Nephron (organoid): Measurements from ENCODE around the gene CREG2.

ENCODE experiments used
- H3K27ac Mint-ChIP-seq, 3 experiments: 2 replicates each; pipeline ENCODE4 v1.8.0; 2020; ENCODE audit warnings: mixed read lengths in 3 of 3, mild to moderate bottlenecking in 2 of 3, moderate library complexity in 1 of 3
- H3K27me3 Mint-ChIP-seq: 2 replicates; pipeline ENCODE4 v1.8.0; 2021; ENCODE audit warnings: low read depth, mild to moderate bottlenecking, moderate library complexity, mixed read lengths
- H3K36me3 Mint-ChIP-seq: 2 replicates; pipeline ENCODE4 v1.8.0; 2020; ENCODE audit warnings: low read depth, mixed read lengths
- H3K4me1 Mint-ChIP-seq: 2 replicates; pipeline ENCODE4 v1.8.0; 2020; ENCODE audit warnings: mixed read lengths
- H3K4me3 Mint-ChIP-seq, 3 experiments: 2 replicates each; pipeline ENCODE4 v1.8.0; 2020; ENCODE audit warnings: mild to moderate bottlenecking in 3 of 3, mixed read lengths in 3 of 3, moderate library complexity in 2 of 3
- H3K9me3 Mint-ChIP-seq: 2 replicates; pipeline ENCODE4 v1.8.0; 2020; ENCODE audit warnings: mixed read lengths
- TF ChIP-seq, protein P1 (sequence below), 3 experiments: fragments of 200-600 bp; sonication (generic); IDR thresholded peaks; one replicate each; pipeline ENCODE4 v1.5.0; 2021; ENCODE audit warnings: antibody characterized with exemption in 3 of 3; ENCODE audit not compliant: unreplicated experiment in 3 of 3

Gene CREG2

DNA sequence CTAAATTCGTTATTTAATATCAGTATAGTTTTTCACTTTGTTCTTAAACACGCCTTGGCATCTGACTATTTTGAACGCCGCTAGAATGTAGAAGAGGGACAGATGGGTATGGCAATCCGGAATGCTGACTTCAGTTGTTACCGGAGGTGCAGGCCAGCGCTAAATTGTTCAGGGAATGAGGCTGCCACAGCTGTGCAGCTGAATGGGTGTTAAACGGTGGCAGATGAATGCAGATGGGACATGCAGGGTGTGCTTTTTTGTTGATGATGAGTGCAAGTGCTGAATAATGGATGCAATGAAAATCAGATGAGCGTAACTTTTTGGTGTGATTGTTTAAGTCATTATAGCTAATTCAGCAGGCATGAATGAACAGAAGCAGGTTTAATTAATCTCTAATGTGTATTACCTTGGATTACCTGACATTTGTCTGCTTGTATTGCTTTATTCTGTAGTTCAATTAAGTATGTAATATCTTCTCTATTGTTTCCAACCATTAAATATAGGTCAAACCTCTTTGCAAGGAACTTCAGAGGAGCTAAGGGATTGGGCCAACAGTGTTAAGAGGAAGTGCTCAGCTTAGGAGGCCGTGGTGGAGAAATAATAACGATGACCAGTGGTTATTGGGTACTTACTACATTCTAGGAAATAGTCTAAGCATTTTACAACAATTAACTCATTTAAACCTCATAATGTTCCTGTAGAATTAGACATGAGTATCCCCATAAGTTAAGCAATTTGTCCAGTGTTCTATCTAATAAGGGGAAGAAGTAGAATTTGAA lies 11.9 kb upstream of the CREG2 start:
- Mint-ChIP-seq H3K9me3 (no peaks in the 10 kb centered on the region), H3K4me1 (peaks cover 19% of the 10 kb centered on the region), H3K4me3 (no peak overlapping the region), H3K36me3 (no peaks in the 10 kb centered on the region), H3K27ac (no peak overlapping the region), H3K27me3 (peaks cover 42% of the 10 kb centered on the region)
- TF ChIP-seq, protein P1, sequence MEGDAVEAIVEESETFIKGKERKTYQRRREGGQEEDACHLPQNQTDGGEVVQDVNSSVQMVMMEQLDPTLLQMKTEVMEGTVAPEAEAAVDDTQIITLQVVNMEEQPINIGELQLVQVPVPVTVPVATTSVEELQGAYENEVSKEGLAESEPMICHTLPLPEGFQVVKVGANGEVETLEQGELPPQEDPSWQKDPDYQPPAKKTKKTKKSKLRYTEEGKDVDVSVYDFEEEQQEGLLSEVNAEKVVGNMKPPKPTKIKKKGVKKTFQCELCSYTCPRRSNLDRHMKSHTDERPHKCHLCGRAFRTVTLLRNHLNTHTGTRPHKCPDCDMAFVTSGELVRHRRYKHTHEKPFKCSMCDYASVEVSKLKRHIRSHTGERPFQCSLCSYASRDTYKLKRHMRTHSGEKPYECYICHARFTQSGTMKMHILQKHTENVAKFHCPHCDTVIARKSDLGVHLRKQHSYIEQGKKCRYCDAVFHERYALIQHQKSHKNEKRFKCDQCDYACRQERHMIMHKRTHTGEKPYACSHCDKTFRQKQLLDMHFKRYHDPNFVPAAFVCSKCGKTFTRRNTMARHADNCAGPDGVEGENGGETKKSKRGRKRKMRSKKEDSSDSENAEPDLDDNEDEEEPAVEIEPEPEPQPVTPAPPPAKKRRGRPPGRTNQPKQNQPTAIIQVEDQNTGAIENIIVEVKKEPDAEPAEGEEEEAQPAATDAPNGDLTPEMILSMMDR (IDR thresholded peaks at IDR 0.05; ENCODE audit: unreplicated experiment in 3 of 3), result no peak

- H3K36me3 Mint-ChIP-seq, result no peaks in the 10 kb centered on the region
- TF ChIP-seq, protein P1 (IDR thresholded peaks at IDR 0.05; ENCODE audit: unreplicated experiment in 3 of 3), result no peak
- H3K27me3 Mint-ChIP-seq, result peaks cover 45% of the 10 kb centered on the region
- no peaks in the 10 kb centered on the region for H3K9me3 Mint-ChIP-seq
- H3K27ac Mint-ChIP-seq, result no peak overlapping the region
- peaks cover 19% of the 10 kb centered on the region for H3K4me1 Mint-ChIP-seq
- no peak overlapping the region for H3K4me3 Mint-ChIP-seq
Measured at GRCh38 chr2:101398116-101398821, 11.0 kb upstream of the CREG2 start.

DNA sequence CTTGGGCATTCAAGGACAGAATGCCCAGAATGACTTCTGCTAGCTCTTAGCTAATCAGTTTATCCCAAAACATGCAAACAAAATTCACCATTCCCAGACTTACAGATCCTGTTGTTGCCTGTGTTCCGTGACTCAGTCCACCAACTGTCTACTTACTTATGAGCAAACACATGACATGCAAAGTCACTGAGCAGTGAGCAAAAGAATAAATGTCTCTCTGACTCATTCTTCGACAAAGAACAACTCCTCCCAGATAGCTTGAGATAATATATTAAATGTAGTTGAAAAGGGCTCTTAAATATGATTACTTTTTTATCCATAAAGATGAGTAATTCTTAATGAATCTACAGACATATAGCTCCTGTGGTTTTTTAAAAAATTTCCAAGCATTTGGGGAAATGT lies 9.0 kb upstream of the CREG2 start:
- Mint-ChIP-seq H3K27ac (no peak overlapping the region), H3K9me3 (no peaks in the 10 kb centered on the region), H3K4me3 (no peak overlapping the region), H3K36me3 (no peaks in the 10 kb centered on the region), H3K4me1 (peaks cover 19% of the 10 kb centered on the region), H3K27me3 (peaks cover 52% of the 10 kb centered on the region)
- TF ChIP-seq, protein P1 (IDR thresholded peaks at IDR 0.05; ENCODE audit: unreplicated experiment in 3 of 3), result no peak

DNA sequence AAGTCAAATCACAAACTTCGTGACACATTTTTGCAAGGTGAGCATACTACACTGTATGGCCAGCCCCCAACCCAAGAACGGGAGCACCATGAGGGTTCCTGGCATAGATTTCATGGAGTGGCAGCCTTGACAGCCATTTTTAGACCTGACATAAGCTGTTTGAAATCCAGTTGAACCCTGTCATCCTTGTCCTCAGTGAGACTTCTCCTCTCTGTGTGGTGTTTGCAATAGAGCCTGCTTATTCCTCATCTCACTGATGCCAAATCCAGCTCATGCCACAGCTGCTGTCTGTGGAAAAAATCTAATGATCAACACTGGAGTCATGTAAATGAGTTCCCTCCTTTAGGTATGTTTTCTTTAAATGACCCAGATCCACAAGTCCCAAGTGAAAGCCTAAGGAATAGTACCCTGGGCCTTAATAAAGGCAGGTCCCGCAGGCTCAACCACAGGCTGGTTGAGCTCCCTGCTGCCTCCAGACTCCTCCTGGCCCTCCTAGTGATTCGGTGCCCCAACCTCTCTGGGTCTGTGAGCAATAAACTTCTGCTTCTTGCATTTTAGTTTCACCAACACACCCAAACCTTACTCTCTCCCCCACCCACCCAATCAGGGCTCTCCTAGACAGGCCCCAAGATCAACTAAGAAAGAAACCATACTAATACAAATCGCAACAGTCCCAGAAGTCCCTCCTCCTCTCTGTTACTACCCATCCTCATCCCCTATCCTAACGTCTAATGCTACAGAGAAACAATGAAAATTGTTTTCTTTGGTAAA lies 8.4 kb upstream of the CREG2 start:
- Mint-ChIP-seq H3K27ac (no peak overlapping the region), H3K4me3 (no peak overlapping the region)
- TF ChIP-seq, protein P1 (IDR thresholded peaks at IDR 0.05; ENCODE audit: unreplicated experiment in 3 of 3), result no peak

DNA sequence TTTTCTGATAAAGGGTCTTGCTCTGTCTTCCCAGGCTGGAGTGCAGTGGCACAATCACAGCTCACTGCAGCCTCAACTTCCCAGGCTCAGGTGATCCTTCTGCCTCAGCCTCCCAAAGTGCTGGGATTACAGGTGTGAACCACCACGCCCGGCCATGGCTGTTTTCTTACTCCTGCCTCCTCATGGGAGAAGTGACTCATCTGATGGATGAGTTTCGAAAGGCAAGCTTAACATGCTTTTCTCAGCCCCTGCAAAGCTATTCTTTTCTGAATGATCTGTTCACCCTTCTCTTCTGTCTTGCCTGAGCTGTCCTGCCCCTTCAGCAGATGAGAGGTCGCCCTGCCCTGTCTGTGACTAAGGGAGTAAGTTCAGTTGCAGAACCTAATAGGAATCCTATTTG lies 929 bp upstream of the CREG2 start:
- H3K36me3 Mint-ChIP-seq, result no peaks in the 10 kb centered on the region
- H3K4me3 Mint-ChIP-seq, result peak overlapping the region; percentile 71 to 82 (median 81)
- peaks cover 2% of the 10 kb centered on the region for H3K9me3 Mint-ChIP-seq
- peaks cover 92% of the 10 kb centered on the region for H3K27me3 Mint-ChIP-seq
- H3K27ac Mint-ChIP-seq, result no peak overlapping the region
- TF ChIP-seq, protein P1 (IDR thresholded peaks at IDR 0.05; ENCODE audit: unreplicated experiment in 3 of 3), result no peak
- no peaks in the 10 kb centered on the region for H3K4me1 Mint-ChIP-seq

More for the DNA sequence above, 8.4 kb upstream of the CREG2 start:
- no peaks in the 10 kb centered on the region for H3K9me3 Mint-ChIP-seq
- H3K4me1 Mint-ChIP-seq, result peaks cover 19% of the 10 kb centered on the region
- no peaks in the 10 kb centered on the region for H3K36me3 Mint-ChIP-seq
- peaks cover 54% of the 10 kb centered on the region for H3K27me3 Mint-ChIP-seq
